ENCODE data around the gene ROBO1. TPM values are rescaled to one million over a fixed set of nuclear protein-coding genes. Genes with fewer than 3 reads are reported as not detected.

Gene ROBO1
- polyA plus RNA-seq, 1 experiment = 33.9 TPM

DNA sequence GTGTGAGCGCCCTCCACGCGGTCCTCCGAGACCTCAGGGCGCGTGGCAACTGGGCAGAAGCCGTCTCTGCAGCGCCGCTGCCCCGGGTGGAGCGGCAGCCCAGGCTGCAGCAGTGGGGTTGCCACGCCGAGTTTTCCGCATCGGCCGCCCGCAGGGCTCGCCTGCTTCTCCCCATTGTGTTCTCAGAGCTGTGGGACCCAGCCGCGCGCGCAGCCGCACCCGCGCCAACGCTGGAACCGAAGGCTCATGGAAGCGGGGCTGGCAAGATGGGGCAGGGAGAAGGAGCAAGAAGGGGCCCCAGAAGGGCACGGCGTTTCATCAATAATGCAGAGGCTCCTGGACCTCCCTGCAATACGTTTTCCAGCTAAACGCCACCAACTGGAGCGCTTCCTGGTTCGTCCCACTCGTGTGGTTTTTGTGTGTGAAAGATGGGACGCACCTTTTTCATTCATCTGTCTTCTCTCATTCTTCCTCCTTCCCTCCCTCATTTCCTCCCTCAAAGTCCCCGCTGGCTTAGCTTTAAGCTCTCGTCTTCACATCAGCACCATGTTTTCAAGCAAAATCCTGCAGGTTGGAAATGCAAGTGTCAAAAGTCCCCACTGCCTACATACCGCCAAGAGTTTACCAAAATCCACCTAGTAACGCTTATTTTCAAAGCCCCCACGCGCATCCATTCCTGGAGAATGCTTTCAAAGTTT lies 1.2 kb downstream of the ROBO1 start:
- DNase-seq (ENCODE audit: low read depth) = no peak
- ChIA-PET CTCF (no interaction called here), POLR2A (no interaction called here)
- TF ChIP-seq, protein P1, sequence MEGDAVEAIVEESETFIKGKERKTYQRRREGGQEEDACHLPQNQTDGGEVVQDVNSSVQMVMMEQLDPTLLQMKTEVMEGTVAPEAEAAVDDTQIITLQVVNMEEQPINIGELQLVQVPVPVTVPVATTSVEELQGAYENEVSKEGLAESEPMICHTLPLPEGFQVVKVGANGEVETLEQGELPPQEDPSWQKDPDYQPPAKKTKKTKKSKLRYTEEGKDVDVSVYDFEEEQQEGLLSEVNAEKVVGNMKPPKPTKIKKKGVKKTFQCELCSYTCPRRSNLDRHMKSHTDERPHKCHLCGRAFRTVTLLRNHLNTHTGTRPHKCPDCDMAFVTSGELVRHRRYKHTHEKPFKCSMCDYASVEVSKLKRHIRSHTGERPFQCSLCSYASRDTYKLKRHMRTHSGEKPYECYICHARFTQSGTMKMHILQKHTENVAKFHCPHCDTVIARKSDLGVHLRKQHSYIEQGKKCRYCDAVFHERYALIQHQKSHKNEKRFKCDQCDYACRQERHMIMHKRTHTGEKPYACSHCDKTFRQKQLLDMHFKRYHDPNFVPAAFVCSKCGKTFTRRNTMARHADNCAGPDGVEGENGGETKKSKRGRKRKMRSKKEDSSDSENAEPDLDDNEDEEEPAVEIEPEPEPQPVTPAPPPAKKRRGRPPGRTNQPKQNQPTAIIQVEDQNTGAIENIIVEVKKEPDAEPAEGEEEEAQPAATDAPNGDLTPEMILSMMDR (IDR thresholded peaks at IDR 0.05; ENCODE audit: insufficient read depth, low read depth, low read length) = no peak
- no peak overlapping the region for H3K4me3 ChIP-seq (ENCODE audit: low read depth, low read length)
- H3K27me3 ChIP-seq (ENCODE audit: control insufficient read depth, insufficient read depth, low read length) = peaks cover 2% of the 10 kb centered on the region; the same call in 1 of the 2 replicates
- no peaks in the 10 kb centered on the region for H3K36me3 ChIP-seq (ENCODE audit: control insufficient read depth, insufficient read depth, low read length)

DNA sequence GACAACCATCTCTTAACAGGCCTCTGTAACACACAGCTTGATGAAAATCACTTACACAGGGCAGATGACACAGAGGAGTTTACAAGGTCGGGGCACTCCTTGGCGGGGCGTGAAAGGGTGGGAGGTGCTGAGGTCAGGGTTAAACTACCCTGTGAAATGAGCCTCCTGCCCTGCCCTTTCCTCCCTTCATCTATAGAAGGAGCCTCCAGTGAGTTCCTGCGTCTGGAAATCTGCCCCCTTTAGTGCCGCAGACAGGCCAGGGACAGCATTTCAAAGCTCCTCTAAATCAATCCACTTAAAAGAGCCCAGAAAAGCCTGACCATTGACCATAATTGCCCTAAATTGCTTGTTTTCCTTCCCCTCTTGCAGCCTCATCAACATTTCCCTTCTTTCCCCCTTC lies 1.9 kb downstream of the ROBO1 start:
- ChIA-PET POLR2A (no interaction called here), CTCF (no interaction called here)
- DNase-seq (ENCODE audit: low read depth) = no peak
- TF ChIP-seq, protein P1 (IDR thresholded peaks at IDR 0.05; ENCODE audit: insufficient read depth, low read depth, low read length) = no peak
- Histone ChIP-seq H3K36me3 (ENCODE audit: control insufficient read depth, insufficient read depth, low read length) (no peaks in the 10 kb centered on the region), H3K4me3 (ENCODE audit: low read depth, low read length) (no peak overlapping the region), H3K27me3 (ENCODE audit: control insufficient read depth, insufficient read depth, low read length) (peaks cover 2% of the 10 kb centered on the region; the same call in 1 of the 2 replicates)

DNA sequence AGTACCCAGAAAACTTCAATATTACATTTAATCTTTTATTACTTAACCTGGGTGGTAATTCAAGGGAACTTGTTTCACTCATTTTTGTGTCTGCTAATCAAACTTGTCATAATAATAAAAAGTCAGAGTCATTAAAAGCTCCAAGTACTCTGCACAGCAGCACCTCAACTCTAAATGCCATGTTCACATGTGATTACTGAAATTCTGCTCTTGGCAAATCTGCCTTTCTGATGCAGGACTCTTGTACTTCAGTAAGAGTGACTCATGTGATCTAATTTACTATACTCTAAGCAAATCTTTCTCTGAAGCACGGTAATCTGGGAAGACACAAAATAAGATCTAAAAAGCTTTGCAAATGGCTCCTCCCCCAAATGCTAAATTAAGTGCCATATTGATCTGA lies 6.4 kb downstream of the ROBO1 start:
- POLR2A ChIA-PET = no interaction called here
- TF ChIP-seq, protein P1 (IDR thresholded peaks at IDR 0.05; ENCODE audit: insufficient read depth, low read depth, low read length) = no peak
- Histone ChIP-seq H3K4me3 (ENCODE audit: low read depth, low read length) (no peak overlapping the region), H3K27me3 (ENCODE audit: control insufficient read depth, insufficient read depth, low read length) (no peaks in the 10 kb centered on the region), H3K36me3 (ENCODE audit: control insufficient read depth, insufficient read depth, low read length) (no peaks in the 10 kb centered on the region)
- CTCF ChIA-PET = no interaction called here
- DNase-seq (ENCODE audit: low read depth) = no peak

DNA sequence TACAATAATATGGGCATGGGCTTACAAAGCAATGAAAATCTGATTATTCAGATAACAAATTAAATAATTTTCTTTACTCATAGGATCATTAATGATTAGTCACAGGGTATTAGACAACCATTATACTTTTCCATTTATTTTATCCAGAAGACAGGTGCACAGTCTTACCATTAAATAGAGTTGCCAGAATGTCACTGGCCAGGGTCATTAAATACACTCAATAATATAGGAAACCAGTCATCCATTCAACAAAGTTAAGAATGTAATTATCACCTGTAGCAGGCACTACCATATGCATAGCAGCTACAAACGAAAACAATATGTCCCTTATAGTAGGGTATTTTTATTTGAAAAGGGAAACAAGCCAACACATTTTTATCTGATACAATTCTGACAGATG lies 16.1 kb downstream of the ROBO1 start:
- no peaks in the 10 kb centered on the region for H3K36me3 ChIP-seq (ENCODE audit: control insufficient read depth, insufficient read depth, low read length)
- POLR2A ChIA-PET = no interaction called here
- H3K27me3 ChIP-seq (ENCODE audit: control insufficient read depth, insufficient read depth, low read length) = no peaks in the 10 kb centered on the region
- TF ChIP-seq, protein P1 (IDR thresholded peaks at IDR 0.05; ENCODE audit: insufficient read depth, low read depth, low read length) = no peak
- DNase-seq (ENCODE audit: low read depth) = no peak
- H3K4me3 ChIP-seq (ENCODE audit: low read depth, low read length) = no peak overlapping the region
- CTCF ChIA-PET = no interaction called here

DNA sequence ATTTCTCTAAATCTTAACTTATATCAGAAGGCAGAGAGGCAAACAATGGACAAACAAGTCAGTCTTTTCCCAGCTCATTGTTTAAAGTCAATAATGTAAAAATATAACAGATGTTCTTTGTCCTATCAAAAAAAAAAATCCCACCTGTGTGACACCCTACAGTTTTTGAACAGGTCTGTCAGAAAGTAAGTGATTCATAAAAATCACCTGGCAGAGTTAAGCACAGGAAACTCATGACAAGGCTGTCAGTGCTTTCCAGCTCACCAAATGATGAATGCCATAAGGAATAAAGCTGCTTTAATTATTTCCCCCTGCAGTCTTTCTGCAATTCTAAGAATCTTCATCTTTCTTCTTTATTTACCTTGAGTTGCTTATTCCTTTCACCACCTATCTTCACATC lies 30.3 kb downstream of the ROBO1 start:
- TF ChIP-seq, protein P1 (IDR thresholded peaks at IDR 0.05; ENCODE audit: insufficient read depth, low read depth, low read length) = no peak
- H3K4me3 ChIP-seq (ENCODE audit: low read depth, low read length) = no peak overlapping the region
- DNase-seq (ENCODE audit: low read depth) = no peak
- CTCF ChIA-PET = no interaction called here
- no peaks in the 10 kb centered on the region for H3K27me3 ChIP-seq (ENCODE audit: control insufficient read depth, insufficient read depth, low read length)
- no peaks in the 10 kb centered on the region for H3K36me3 ChIP-seq (ENCODE audit: control insufficient read depth, insufficient read depth, low read length)
- POLR2A ChIA-PET = no interaction called here

Measured in BJ (cell line).